NCI-H345 treated with DMSO at 0.1 percent for 48 hours (cell line): ENCODE results near the gene PGM5.
"Not testable (repeated sequence)": the region's sequence is repeated elsewhere in the genome, so short reads cannot be mapped to it uniquely, and the experiment has no call there.

ENCODE experiments used
- DNase-seq: peaks from one replicate; lab custom pipeline; 2025; ENCODE audit not compliant: unreplicated experiment; lab: John Stamatoyannopoulos, UW

Gene PGM5

DNA sequence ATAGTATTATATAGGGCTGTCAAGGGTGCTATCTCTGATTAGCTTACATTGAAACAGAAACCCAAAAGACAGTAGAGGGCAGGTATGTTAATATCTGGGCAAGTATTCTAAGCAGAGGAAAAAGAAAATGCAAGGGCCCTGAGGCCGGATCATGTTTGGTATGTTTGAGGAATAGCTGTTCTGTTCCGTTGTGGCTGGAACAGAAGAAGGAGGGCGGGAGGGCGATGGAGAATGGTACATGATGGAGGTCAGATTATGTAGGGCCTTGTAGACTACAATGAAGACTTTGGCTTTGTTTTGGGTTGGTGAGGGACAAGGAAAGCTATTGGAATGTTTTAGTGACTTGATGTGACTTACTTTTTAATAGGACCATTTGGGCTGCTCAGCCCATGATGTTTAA lies 19.4 kb downstream of the PGM5 start:
- not testable (repeated sequence) for DNase-seq

DNA sequence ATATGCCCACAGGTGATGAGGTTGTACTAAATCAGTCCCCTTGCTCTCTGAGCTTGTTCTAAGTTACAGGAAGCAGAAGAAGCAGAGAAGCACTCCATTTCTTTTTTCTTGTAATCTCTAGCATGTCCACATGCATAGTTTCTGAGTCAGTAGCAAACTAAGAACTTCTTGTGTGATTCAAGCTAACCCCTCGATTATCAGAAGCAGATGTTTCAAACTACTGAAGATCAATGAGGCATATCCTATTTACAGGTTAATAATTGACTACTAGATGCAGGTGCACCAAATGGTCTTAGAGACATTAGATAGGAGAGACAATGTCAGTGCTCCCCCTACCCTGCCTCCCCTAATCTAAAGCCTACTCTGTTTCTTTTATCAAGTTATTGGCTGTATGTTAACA lies 21.3 kb downstream of the PGM5 start:
- not testable (repeated sequence) for DNase-seq

DNA sequence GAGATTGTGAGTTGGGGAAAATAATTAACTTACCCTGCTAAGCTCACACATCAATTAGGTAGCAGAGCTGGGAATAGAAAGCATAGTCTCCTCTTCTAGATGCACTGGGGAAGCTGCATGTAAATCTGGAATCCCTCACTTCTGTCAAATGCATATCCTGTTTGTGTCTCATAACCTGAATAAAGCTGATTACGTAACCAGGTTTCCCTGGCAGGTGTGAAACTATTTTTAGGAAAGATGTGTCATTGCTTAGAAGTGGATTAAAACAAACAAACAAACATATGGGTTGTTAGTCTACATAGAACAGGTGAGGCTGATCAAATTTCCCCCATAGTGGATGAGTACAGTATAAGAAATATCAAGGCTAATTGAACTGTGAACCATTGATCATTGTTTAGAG lies 27.5 kb downstream of the PGM5 start:
- DNase-seq: not testable (repeated sequence)

DNA sequence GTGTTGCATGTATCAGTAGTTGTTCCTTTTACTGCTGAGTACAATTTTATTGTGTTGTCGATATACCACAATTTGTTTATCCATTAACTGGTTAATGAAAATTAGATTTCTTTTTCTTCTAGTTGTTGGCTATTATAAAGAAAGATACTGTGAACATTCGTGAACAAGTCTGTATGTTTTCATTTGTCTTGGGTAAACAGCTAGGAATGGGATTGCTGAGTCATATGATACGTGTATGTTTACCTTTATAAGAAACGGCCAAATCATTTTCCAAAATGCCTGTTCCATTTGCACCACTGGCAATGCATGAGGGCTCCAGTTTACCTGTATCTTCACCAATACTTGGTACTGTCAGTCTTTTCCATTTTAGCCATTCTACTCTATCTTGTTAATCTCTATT lies 33.1 kb downstream of the PGM5 start:
- not testable (repeated sequence) for DNase-seq

DNA sequence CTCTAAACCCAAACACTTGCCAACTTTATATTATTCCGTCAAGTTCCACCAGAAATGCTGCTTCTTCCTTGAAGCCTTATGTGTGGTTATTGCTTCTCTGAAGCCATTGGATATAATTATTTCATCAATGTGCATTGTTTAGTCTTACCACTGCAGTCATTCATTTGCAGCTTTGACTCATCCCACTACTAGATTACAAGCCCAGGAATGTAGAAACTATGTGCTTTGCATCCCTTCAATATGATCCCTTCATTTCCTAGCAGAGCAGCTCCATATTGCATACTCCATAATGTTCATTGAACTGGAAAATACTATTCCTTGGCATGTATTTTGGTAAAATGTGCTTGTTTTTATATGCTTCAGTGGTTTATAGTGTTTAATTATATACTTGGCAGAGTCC lies 34.3 kb downstream of the PGM5 start:
- DNase-seq: not testable (repeated sequence)

DNA sequence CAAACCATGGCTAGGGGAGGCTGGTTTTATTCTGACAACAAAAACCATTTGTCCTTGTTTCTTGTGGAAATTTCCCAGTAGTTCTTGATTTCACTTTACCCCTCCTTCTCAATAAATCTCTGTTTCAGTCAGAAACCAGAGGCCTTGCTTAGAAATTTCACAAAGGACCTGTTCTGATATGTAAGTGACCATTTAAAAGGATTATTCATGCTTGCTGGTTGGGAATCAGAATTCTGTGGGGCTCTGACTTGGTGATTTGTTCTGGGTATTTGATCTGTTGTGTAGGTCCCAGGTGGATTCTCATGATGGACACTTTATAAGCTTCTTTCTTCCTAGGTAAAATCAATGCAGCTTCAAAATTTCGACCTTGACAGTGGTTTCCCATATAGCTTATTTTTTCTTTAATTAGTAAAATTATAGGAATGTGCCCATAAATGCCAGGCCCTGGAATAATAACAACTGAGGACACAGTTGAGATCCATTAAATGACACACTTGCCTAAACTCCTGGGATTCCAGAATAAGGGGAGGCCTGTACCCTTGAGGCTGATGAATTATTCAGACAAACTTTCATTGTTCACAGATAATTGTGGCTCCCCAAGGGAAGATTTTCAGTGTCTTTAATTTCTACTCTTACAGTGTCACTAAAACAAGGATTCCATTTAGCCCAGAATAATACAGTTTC lies 40.1 kb downstream of the PGM5 start:
- not testable (repeated sequence) for DNase-seq

DNA sequence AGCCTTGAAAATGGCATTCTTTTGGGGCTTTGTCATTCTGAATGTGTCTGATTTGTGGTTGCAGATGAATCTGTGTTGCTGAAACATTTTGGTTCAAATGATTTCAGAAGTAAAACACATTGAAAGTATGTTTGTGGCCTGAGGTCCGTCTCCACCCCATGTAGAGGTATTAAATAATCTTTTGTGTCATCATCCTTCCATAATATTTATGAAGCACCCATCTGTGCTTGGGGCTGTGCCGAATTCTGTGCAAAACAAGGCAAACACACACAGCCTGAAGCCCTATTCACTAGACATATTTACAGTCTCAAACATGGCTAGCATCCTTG lies 40.6 kb downstream of the PGM5 start:
- DNase-seq: not testable (repeated sequence)

DNA sequence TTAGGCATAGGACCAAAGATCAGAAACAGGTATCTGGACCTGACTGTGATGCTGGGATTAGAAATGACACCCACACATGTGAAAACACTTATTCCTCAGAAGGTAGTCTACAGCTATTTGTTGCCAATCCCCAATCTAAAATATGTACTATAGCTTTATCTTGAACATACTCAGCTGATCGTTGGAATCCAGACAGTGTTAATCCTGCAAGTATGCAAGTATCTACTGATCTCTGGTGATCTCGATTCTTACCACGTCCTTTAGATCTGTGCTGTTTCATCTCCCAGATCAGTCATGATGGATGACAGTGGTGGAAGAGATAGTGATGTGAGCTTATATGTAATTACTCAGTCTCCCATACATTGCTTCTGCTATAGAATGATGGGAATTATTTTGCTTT lies 41.4 kb downstream of the PGM5 start:
- not testable (repeated sequence) for DNase-seq

DNA sequence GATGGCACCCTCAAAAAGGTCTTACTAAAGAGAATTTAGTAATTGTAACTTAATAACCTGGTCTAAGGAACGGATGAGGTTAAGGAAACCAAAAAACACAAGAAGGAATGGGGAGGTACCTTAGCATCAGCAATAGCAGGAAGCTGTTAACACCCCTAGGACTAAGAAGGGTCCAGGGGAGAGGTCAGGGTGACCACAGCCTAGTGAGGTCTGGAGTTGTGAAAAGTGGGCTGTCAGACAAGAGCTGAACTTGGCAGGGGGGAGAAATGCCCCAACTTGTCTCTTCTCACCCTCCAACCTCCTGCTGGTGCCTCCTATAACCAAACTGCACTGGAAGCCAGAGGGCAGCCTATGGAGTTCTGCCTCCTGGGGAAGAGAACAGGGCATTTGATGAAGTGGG lies 41.9 kb downstream of the PGM5 start:
- DNase-seq: not testable (repeated sequence)

DNA sequence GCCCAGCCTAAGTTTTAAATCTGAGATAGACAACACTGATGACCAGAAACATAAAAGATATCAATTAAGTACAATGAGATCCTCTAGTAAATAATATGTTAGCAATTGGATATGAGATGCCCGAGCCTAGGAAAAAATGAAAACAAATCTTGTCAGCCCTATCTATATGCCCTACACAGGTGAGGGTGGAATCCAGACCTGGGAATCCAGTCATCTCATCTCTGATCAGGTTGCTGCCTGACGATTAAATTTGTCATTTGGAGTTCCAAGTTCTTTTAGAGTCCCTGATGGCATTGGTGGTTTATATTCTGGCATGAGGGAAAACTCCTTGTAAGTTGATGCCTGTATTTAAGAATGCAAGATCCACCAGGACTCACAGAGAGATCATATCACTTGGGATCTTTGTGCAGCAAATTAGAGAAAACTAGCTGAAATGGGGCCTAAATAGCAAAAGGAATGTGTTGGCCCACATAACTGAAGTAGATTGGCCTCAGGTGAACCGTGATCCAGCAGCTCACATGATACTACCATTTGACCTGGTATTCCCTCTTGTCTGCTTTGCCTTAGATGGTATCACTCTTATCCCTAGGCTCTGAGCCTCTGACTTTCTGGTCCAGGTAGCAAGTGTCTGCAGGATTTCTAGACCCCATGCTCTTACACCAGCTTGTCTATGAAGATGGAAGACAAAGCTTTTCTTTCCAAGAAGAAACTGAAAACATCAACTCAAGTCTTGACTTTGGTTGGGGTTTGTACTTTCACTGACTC lies 48.2 kb downstream of the PGM5 start:
- DNase-seq: not testable (repeated sequence)

DNA sequence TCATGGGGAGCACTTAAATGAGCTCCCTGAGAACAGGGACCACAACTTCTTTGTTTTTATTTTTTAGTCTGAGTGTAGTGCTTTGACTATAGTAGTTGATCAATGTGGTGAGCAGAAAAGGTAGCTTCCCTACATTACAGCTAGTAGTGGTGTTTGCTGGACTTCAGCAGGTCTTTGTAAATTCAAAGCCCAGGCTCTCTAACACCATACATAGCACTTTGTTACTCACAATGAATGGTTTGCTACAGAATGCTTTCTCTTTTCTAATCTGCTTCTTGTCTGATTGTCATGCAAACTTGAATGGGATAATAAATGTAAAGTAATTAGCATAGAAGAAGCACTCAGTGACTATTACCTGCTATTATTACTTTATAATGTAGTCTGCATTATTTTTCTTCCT lies 55.5 kb downstream of the PGM5 start:
- not testable (repeated sequence) for DNase-seq

DNA sequence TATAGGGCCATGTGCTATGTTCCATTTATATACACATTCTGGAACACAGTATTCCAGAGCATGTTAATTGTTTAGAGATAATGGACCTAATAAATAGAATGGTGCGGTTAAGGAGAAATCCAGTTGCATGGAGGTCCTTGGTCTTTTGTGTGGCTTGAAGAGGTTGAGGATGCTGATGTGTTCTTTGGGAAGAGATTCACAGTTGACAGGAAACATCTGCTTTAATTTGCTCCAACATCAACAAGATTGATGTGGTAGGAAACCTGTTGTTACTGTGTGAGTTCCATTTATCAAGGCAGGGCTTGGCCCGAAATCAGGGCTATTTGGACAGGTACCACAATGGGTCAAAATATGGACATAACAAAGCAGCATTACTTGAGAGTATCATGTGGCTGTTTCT lies 56.3 kb downstream of the PGM5 start:
- DNase-seq: not testable (repeated sequence)

DNA sequence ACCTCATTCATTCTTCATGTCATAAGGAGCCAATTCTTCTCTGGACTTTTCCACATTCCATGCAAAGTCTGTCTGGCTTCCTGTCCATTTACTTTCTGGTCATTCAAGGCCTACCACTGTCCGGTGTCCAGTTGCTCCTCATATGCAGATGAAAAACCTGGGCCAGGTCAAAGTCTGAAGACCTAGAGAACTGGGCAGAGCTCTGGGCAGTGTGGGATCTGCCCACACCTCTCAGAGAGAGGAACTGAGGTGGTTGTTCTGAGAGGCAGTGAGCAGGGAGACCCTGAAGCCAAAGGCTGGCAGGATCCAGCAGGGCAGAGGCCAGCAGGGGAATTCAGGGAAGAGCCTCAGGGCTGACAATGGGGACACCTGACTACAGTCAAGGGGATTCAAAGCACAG lies 58.7 kb downstream of the PGM5 start:
- not testable (repeated sequence) for DNase-seq

DNA sequence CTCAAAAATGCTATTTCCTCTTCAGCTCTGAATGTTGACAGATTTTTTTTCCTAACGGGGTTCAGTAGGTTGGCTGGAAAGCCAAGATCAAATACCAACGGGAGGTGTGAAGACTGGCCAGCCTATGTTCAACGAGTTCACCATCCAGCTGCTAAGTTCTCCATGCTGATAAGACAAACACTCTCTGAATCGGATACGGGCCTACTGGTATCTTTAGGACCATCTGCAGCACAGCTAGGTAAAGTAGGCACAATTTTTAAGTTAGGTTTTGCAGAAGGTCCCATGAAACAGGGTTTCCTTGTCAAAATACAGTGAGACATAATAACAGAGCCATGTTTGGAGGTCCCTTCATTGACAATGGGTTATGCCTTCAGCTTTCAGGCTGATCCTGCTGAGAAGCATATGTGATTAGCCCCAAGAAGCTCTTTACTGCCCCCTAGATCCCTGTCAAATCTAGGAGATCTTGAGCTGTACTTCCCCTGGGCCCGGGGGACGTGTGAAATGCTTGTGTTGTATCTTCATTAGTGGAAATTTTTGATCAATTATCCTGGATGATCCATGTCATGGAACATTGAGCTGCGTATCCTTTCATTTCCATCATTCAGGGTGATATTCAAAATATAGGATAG lies 60.6 kb downstream of the PGM5 start:
- DNase-seq: no peak

DNA sequence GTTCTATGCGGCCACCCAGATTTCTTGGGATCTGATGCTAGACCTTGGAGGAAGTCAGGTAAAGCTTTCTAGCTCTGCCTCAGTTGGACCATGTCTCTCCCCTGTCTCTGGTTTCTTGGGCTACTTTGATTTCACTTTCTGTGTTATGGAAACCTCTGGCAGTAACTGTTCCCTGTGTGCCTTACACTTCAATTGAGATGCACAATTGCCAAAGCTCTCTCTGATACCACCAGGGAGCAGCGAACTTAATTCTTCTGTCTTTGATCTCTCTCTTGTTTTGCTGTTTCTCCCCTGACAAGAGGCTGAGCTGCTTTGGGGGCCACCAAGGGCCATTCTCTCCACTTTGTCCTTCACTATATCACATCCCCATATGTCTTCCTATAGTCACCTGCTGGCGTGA lies 61.4 kb downstream of the PGM5 start:
- DNase-seq: no peak

DNA sequence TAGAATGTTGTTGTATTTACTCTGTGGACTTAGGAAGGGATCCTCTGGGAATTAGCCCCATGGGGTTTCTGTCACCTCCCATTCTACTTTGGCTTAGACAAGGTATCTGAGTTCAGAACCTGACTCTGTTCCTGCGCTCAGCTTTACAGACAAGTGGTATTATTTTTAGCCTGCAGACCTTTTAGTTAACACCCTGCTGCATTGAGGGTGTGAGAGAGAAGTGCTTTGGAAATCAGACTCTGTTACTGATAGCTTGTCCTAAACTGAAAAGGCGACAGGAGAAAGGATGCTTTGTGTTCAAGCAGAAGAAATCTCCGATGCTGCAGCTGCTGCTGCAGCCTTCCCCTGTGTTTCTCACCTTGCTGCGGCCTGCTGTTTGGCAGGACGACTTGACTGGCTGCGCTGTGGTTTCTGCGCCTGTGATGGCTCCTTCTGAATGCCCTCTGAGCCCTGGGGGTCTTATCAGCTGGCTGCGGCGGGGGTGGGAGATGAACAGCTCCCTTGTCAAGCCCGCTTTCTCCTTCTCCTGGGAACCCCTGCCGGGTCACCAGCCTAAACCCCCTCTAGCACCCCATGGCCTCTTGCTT lies 61.9 kb downstream of the PGM5 start:
- DNase-seq: no peak

DNA sequence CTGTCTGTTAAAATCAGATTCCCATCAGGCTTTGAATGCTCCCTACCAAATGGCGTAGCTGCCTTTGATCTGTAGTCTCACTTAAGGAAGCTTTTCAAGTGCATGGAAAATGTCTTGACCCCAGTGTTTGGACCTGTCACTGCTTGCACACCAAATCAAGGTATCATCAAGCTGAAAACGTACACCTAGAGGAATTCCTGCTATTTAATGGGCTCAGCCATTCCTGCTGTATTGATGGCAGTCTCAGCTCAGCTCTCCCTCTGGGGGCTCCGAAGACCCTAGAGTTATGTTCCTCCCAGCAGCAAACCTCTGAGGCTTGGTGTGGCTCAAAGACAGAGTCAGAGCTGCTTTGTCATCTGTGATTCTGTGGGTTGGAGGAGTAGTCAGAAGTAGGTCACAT lies 63.5 kb downstream of the PGM5 start:
- DNase-seq: no peak

DNA sequence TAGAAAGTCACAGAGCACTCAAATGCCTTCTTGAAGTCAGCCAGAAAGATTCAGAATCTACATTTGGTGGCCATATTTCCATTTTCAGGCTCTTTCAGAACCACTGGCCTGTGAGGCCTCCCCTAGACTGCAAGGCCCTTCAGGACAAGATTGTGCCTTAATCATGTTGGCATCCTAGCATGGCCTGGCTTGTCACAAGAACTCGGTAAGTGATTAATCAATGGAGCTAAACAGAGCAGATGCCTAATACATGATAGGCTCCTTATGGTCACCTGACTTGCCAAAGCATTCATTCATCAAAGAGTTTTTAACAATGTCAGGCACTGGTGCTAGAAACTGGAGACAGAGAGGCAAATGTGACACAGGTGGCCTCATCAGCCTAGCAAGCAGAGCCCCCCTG lies 70.3 kb downstream of the PGM5 start:
- DNase-seq: no peak

DNA sequence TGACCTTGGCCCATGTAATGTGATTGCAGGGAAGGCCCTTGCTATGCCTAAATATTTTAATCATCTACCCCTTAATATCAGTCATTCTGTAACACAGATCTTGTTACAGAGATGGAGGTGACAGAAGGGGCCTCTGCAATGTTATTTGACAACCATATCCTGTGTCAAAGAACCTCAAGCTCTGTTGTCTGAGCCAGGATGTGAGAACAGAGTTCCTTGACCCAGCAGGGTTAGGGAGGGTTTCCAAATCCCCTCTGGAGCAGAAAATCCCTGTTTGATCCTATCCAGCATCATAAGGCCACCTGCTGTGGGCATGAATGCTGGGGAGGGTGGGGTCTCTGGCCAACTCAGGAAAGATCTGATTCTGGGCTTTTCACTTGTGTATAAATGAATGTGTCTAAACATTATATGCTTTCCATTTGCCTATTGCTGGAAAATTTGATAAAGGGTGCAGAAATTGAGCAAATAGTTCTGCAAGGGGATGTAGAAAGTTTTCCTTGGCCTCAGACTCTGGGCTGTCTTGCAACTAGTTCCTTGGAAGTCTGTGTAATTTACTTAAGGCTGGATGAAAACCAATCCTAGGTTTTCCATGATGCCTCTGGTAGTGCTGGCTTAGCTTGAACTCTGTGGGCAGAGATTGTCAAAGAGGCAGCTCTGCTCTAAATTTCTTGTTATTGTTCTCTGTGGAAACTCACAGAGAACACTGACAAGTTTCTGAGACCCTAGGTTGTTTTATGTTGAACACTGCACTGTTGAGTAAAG lies 71.0 kb downstream of the PGM5 start:
- DNase-seq: no peak

DNA sequence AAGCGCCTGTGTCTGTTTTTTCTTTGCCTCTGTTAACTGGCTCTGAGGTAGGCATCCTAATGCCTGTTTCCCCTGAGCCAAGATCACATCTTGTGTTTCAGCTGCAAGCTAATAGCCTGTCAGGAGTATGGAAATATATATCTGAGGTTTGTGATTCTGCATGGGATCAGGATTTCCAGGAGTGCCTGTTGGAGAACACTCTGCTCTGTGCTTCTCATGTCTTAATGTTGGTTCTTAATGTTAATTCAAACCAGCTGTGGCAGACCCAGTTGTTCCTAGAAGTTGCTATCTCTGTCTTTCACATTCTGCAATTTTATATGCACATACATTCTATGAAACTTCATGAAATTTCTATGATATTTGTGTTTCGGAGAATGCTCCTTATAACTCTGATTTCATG lies 72.1 kb downstream of the PGM5 start:
- no peak for DNase-seq

DNA sequence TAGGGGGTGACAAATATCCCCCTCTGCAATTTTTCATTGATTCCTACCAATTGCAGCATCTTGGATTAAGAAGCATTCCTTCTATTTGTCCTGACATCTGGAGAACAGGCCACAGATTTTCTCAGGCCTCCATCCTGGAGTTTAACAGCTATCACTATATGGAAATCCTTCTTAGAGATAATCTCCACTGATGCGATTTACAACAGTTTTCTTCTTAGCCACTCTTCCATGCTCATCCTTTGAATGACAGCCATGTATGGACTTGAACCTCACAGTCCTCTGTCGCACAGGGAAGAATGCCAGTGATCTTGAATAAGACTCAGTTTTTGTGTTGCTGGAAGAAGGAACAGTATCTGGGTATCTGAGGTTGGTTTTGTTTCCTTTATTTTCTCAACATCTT lies 73.2 kb downstream of the PGM5 start:
- DNase-seq: no peak
